Psoas muscle (tissue), 8 donors: ENCODE results near the gene OSER1. TPM values are rescaled to one million over a fixed set of nuclear protein-coding genes. Genes with fewer than 3 reads are reported as not detected.
A peak's percentile ranks its signal among the peaks of the same experiment; 100 is the strongest.

Experiments used
- ATAC-seq, 4 donors: fragments of 200-7000 bp; cut with Tn5 transposase; one replicate each; pipeline ENCODE4 v1.9.1; 2020; ENCODE audit warnings: moderate library complexity in 3 of 4, mild to moderate bottlenecking in 2 of 4
- DNase-seq, 2 donors: peaks; one replicate each; pipeline ENCODE4 v3.0.0-alpha.2; 2020
- H3K27ac ChIP-seq: fragments of 200-600 bp; one replicate; pipeline ENCODE4 v1.8.0; 2022
- H3K27me3 ChIP-seq, 3 donors: fragments of 200-600 bp in 1 of 3; one replicate each; pipeline versions ENCODE4 v1.6.1 to v1.8.0; 2013 to 2022; ENCODE audit warnings: low read length in 2 of 3, mild to moderate bottlenecking in 2 of 3, moderate library complexity in 1 of 3; ENCODE audit not compliant: insufficient read depth in 3 of 3
- H3K36me3 ChIP-seq, 2 donors: fragments of 200-600 bp in 1 of 2; one replicate each; pipeline versions ENCODE4 v1.6.1 to v1.8.0; 2013 to 2022; ENCODE audit warnings: low read depth in 1 of 2, mild to moderate bottlenecking in 1 of 2, moderate library complexity in 1 of 2; ENCODE audit not compliant: insufficient read depth in 1 of 2
- H3K4me1 ChIP-seq: fragments of 200-600 bp; one replicate; pipeline ENCODE4 v1.8.0; 2022
- H3K4me3 ChIP-seq: fragments of 200-600 bp; one replicate; pipeline ENCODE4 v1.8.0; 2022; ENCODE audit warnings: mild to moderate bottlenecking
- H3K9me3 ChIP-seq: fragments of 200-600 bp; one replicate; pipeline ENCODE4 v1.8.0; 2022
- WGBS, 3 donors: extraction: QIAGEN DNeasy Blood & Tissue Kit; methylation state at CpG; one replicate each; pipeline versions ENCODE4 v1.1.6 to v1.1.7; 2013; 5-methylcytosine and 5-hydroxymethylcytosine counted together
- intact Hi-C, 2 donors: fragments of 100-400 bp; cut with DNase I; formaldehyde crosslinking; loops; one replicate each; pipeline versions ENCODE4 v1.11.0 to v1.14.2; 2022
- polyA plus RNA-seq, 3 donors: library from polyadenylated mRNA; stranded (reverse); fragments of 200-250 nt; gene quantifications; one replicate each; pipeline ENCODE4 v1.2.3, GENCODE V29; 2013
- total RNA-seq, 4 donors: library from RNA; stranded (reverse); fragmentation: NEBNext Ultra II Directional in 2 of 4; extraction: Animal tissue kit (Norgen Biotek cat#: 25700) in 2 of 4; gene quantifications; one replicate each; pipeline versions ENCODE4 v1.2.1 to v1.2.4, GENCODE V29; 2021 to 2023
- TF ChIP-seq, protein P1 (sequence below): fragments of 200-600 bp; IDR thresholded peaks from one replicate; pipeline ENCODE4 v1.8.0; 2022; ENCODE audit warnings: antibody characterized with exemption
- donor health status: healthy with polysubstance abuse.
- donor health status: DM: no; HTN: no; CAD: no; lungs with moderate emphysema.
- donor health status: Bipolar disorder and iron deficiency.
- donor health status: healthy.
- donor health status: DM: yes; HTN: yes; CAD: no.
- donor health status: DM: no; HTN: no; CAD: no.
- donor health status: DM: no; HTN: no; CAD: no.
- donor health status: DM: yes; HTN: yes; CAD: no.

OSER1 gene
- total and polyA plus RNA-seq, 7 donors = 46.0 to 97.6 (median 62.5) TPM

DNA sequence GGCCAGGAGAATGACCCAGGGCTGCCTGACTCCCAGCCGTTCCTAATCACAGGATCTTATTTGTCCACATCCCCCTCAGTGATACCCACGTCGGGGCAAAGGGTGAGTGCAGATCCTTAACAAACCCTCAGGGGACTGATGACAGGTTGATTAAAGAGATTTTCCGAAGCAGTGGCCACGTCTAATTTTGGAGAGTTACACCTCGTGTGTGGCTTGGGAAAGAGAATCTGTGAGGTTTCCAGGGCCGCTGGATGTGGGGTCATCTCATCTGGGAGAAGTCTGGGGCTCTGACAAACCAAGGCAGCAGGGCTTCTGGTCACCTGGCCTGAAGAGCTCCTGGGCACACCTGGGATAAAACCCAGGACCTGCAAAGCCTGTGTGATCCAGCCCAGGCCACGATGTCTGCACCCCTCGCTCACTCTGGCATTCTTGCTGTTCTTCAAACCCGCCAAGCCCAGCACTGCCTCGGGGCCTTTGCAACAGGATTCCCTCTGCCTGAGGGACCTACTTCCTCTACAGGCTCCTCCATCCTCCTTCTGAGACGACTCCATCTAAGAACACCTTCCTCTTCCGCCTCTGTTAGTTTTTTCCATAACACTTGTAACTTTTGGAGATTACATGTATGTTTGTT lies 28.3 kb downstream of the OSER1 start:
- Histone ChIP-seq H3K4me3 (peak overlapping the region; percentile 84), H3K9me3 (no peaks in the 10 kb centered on the region), H3K27me3 (no peaks in the 10 kb centered on the region), H3K27ac (peak overlapping the region; percentile 97), H3K36me3 (no peaks in the 10 kb centered on the region), H3K4me1 (peaks cover 67% of the 10 kb centered on the region)
- peak in 1 of 2 donors; percentile 73 for DNase-seq
- intact Hi-C loops = no loop called here
- WGBS, 3 donors = 13 to 26% (median 18%) methylated on average over 13 of the region's 13 CpGs
- ATAC-seq = peak; percentile 45 to 51 (median 48)
- TF ChIP-seq, protein P1, sequence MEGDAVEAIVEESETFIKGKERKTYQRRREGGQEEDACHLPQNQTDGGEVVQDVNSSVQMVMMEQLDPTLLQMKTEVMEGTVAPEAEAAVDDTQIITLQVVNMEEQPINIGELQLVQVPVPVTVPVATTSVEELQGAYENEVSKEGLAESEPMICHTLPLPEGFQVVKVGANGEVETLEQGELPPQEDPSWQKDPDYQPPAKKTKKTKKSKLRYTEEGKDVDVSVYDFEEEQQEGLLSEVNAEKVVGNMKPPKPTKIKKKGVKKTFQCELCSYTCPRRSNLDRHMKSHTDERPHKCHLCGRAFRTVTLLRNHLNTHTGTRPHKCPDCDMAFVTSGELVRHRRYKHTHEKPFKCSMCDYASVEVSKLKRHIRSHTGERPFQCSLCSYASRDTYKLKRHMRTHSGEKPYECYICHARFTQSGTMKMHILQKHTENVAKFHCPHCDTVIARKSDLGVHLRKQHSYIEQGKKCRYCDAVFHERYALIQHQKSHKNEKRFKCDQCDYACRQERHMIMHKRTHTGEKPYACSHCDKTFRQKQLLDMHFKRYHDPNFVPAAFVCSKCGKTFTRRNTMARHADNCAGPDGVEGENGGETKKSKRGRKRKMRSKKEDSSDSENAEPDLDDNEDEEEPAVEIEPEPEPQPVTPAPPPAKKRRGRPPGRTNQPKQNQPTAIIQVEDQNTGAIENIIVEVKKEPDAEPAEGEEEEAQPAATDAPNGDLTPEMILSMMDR = no peak

GRCh38 chr20:44181611-44182010 lies 29.0 kb downstream of the OSER1 start:
- peak; percentile 43 to 76 for DNase-seq
- no peaks in the 10 kb centered on the region for H3K36me3 ChIP-seq
- H3K9me3 ChIP-seq = no peaks in the 10 kb centered on the region
- ATAC-seq = peak; percentile 32 to 58 (median 46)
- peak overlapping the region; percentile 84 for H3K4me3 ChIP-seq
- intact Hi-C loops = no loop called here
- TF ChIP-seq, protein P1 = no peak
- H3K4me1 ChIP-seq = peaks cover 71% of the 10 kb centered on the region
- no peaks in the 10 kb centered on the region for H3K27me3 ChIP-seq
- H3K27ac ChIP-seq = peak overlapping the region; percentile 97
- 11 to 19% (median 12%) methylated on average over 11 of the region's 11 CpGs for WGBS, 3 donors

DNA sequence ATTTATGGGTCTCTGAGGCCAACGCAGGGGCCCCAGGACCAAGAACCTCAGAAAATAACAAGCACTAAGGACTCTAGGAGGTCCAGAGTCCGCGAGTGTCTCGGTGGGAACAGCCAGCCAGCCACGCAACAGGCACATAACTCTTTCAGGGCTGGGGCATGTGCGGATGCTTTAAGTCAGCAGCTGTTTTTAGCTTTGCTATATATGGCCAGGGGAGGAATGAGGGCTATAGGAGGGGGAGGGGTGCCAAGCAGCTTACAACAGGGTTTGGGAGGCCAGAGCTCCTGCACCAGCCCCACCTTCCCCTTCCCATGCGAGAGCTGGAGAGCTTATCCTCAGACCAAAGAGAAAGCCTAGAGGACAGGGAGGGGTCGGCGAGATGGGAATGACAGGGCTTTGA lies 29.8 kb downstream of the OSER1 start:
- ATAC-seq = peak; percentile 65 to 76 (median 72)
- TF ChIP-seq, protein P1 = no peak
- no peaks in the 10 kb centered on the region for H3K36me3 ChIP-seq
- peak; percentile 66 to 90 for DNase-seq
- H3K27me3 ChIP-seq = no peaks in the 10 kb centered on the region
- H3K4me3 ChIP-seq = peak overlapping the region; percentile 84
- peaks cover 78% of the 10 kb centered on the region for H3K4me1 ChIP-seq
- H3K9me3 ChIP-seq = no peaks in the 10 kb centered on the region
- WGBS, 3 donors = 7 to 9% (median 8%) methylated on average over 9 of the region's 9 CpGs
- peak overlapping the region; percentile 97 for H3K27ac ChIP-seq
- intact Hi-C loops = no loop called here

- no peaks in the 10 kb centered on the region for H3K9me3 ChIP-seq
- H3K4me1 ChIP-seq = peaks cover 80% of the 10 kb centered on the region
- TF ChIP-seq, protein P1 = no peak
- no peaks in the 10 kb centered on the region for H3K27me3 ChIP-seq
- DNase-seq (peak; percentile 68 to 89), ATAC-seq (peak; percentile 65 to 70 (median 69))
- intact Hi-C loops = no loop called here
- H3K27ac ChIP-seq = peak overlapping the region; percentile 97
- 15 to 21% (median 16%) methylated on average over 14 of the region's 14 CpGs for WGBS, 3 donors
- peak overlapping the region; percentile 50 for H3K4me3 ChIP-seq
- H3K36me3 ChIP-seq = peaks cover 0 to 2% of the 10 kb centered on the region in 2 donors
Observed at GRCh38 chr20:44176833-44177534, 33.6 kb downstream of the OSER1 start.
